B cell (primary cell): Measurements from ENCODE around the gene PTPN14. TPM values are rescaled to one million over a fixed set of nuclear protein-coding genes. Genes with fewer than 3 reads are reported as not detected.

ENCODE experiments used
- ATAC-seq: fragments of 200-7000 bp; cut with Tn5 transposase; one replicate; pipeline ENCODE4 v1.10.0; 2021; ENCODE audit warnings: low read depth, mild to moderate bottlenecking, moderate number of reproducible peaks, moderate library complexity
- CTCF ChIA-PET: fragments of 350-600 bp; sonication (Branson Sonifier 250); formaldehyde crosslinking; loops from one replicate; lab custom pipeline; 2021; ENCODE audit warnings: antibody characterized with exemption, inconsistent platforms; lab: Charles Lee
- POLR2A ChIA-PET: fragments of 350-600 bp; sonication (Branson Sonifier 250); formaldehyde crosslinking; loops from one replicate; lab custom pipeline; 2021; ENCODE audit warnings: antibody characterized with exemption; lab: Charles Lee
- DNase-seq: peaks from one replicate; pipeline ENCODE4 v3.0.0; 2013
- H2AFZ ChIP-seq: 2 replicates; pipeline ENCODE4 v1.6.1; 2012; ENCODE audit warnings: mild to moderate bottlenecking, low read depth, low read length; ENCODE audit not compliant: insufficient read depth, poor library complexity, severe bottlenecking
- H3K27ac ChIP-seq, 2 donors: 1 replicate in 1 of 2; 2 replicates in 1 of 2; pipeline ENCODE4 v1.5.1; 2012 to 2013; ENCODE audit warnings: low read length in 2 of 2, mild to moderate bottlenecking in 2 of 2, moderate library complexity in 1 of 2
- H3K27me3 ChIP-seq, 4 experiments: fragments of 200-600 bp in 1 of 4; sonication (generic) in 1 of 4; replicated peaks in 1 of 4; 1 replicate in 2 of 4; 2 replicates in 2 of 4; pipeline versions ENCODE4 v1.6.1 to v1.7.0; 2013 to 2016; ENCODE audit warnings: low read length in 3 of 4, mild to moderate bottlenecking in 2 of 4, mixed read lengths in 1 of 4, moderate library complexity in 1 of 4; ENCODE audit not compliant: insufficient read depth in 4 of 4, control insufficient read depth in 3 of 4; ENCODE audit errors: control extremely low read depth in 1 of 4
- H3K36me3 ChIP-seq, 2 experiments: replicated peaks in 1 of 2; 1 replicate in 1 of 2; 2 replicates in 1 of 2; pipeline versions ENCODE4 v1.6.1 to v1.7.1; 2013; ENCODE audit warnings: low read length in 1 of 2; ENCODE audit not compliant: insufficient read depth in 2 of 2, control insufficient read depth in 1 of 2; ENCODE audit errors: control extremely low read depth in 1 of 2, extremely low read depth in 1 of 2
- H3K4me1 ChIP-seq, 2 donors: fragments of 200-600 bp in 1 of 2; sonication (generic) in 1 of 2; 1 replicate in 1 of 2; 2 replicates in 1 of 2; pipeline versions ENCODE4 v1.5.1 to v1.6.1; 2013 to 2017; ENCODE audit warnings: low read length in 2 of 2; ENCODE audit not compliant: control insufficient read depth in 2 of 2, insufficient read depth in 2 of 2
- H3K4me2 ChIP-seq: replicated peaks from 2 replicates; pipeline ENCODE3; 2012; ENCODE audit warnings: mild to moderate bottlenecking, low read depth, low read length; ENCODE audit not compliant: poor library complexity, severe bottlenecking
- H3K4me3 ChIP-seq, 5 experiments: fragments of 200-600 bp in 1 of 5; sonication (generic) in 1 of 5; 1 replicate in 3 of 5; 2 replicates in 2 of 5; pipeline versions ENCODE4 v1.5.1 to v1.7.0; 2011 to 2016; ENCODE audit warnings: low read length in 4 of 5, mild to moderate bottlenecking in 4 of 5, low read depth in 2 of 5, control low read depth in 1 of 5, moderate library complexity in 1 of 5; ENCODE audit not compliant: insufficient read depth in 1 of 5; ENCODE audit errors: control extremely low read depth in 1 of 5, extremely low read depth in 1 of 5
- H3K79me2 ChIP-seq: fragments of 200-600 bp; sonication (generic); one replicate; pipeline ENCODE4 v1.6.0; 2016; ENCODE audit warnings: low read length; ENCODE audit not compliant: control insufficient read depth, insufficient read depth
- H3K9ac ChIP-seq: fragments of 200-600 bp; sonication (generic); 2 replicates; pipeline ENCODE4 v1.6.1; 2017; ENCODE audit warnings: mild to moderate bottlenecking, low read length, moderate library complexity
- H3K9me3 ChIP-seq, 3 donors: one replicate each; pipeline versions ENCODE4 v1.6.1 to v1.7.1; 2013; ENCODE audit warnings: low read length in 2 of 3; ENCODE audit not compliant: control insufficient read depth in 2 of 3, insufficient read depth in 1 of 3; ENCODE audit errors: control extremely low read depth in 1 of 3
- H4K20me1 ChIP-seq: 2 replicates; pipeline ENCODE4 v1.6.0; 2012; ENCODE audit warnings: mild to moderate bottlenecking, low read length; ENCODE audit not compliant: insufficient read depth, control insufficient read depth, poor library complexity, severe bottlenecking
- H3K27ac Mint-ChIP-seq: one replicate; pipeline ENCODE4 v1.8.0; 2021; ENCODE audit warnings: mixed read lengths
- H3K27me3 Mint-ChIP-seq: one replicate; pipeline ENCODE4 v1.8.0; 2021; ENCODE audit warnings: mixed read lengths
- H3K4me1 Mint-ChIP-seq: one replicate; pipeline ENCODE4 v1.8.0; 2021; ENCODE audit warnings: mixed read lengths
- H3K4me3 Mint-ChIP-seq: one replicate; pipeline ENCODE4 v1.8.0; 2021; ENCODE audit warnings: mixed read lengths
- H3K9me3 Mint-ChIP-seq: one replicate; pipeline ENCODE4 v1.8.0; 2022; ENCODE audit warnings: mixed read lengths; ENCODE audit not compliant: insufficient read depth
- CTCF ChIP-seq: fragments of 200-600 bp; IDR thresholded peaks from one replicate; pipeline ENCODE4 v1.8.0; 2022; ENCODE audit warnings: antibody characterized with exemption, mild to moderate bottlenecking
- EZH2 ChIP-seq: IDR thresholded peaks from 2 replicates; pipeline ENCODE4 v1.6.1; 2012; ENCODE audit warnings: borderline replicate concordance, low read depth, mild to moderate bottlenecking, moderate library complexity, low read length; ENCODE audit not compliant: insufficient read depth, poor library complexity, severe bottlenecking
- WGBS: methylation state at CpG from one replicate; pipeline ENCODE4 v1.1.5; 2013; ENCODE audit warnings: missing lambda C conversion rate; ENCODE audit not compliant: insufficient coverage; 5-methylcytosine and 5-hydroxymethylcytosine counted together
- intact Hi-C: fragments of 100-400 bp; cut with micrococcal nuclease; formaldehyde crosslinking; loops from one replicate; pipeline ENCODE4 v1.10.0; 2022
- polyA plus RNA-seq: library from polyadenylated mRNA; depleted of rRNA; stranded (reverse); fragments of >200 nt; gene quantifications from 2 replicates; pipeline ENCODE4 v1.2.3, GENCODE V29; 2012
- total RNA-seq, 2 donors: library from RNA; stranded (reverse); fragments of 120-200 nt in 1 of 2; gene quantifications; 1 replicate in 1 of 2; 2 replicates in 1 of 2; pipeline versions ENCODE4 v1.2.3 to v1.2.4, GENCODE V29; 2013 to 2022

PTPN14 gene
- total and polyA plus RNA-seq, 2 donors (not counting 1 experiment from before 2014, with no cell fraction given) = under 0.01 TPM; not detected in 1

GRCh38 chr1:214425101-214425500, 126.3 kb downstream of the PTPN14 start:
- no peak overlapping the region for H3K9ac ChIP-seq
- peaks cover 0 to 2% (median 0%) of the 10 kb centered on the region in 3 donors for H3K9me3 ChIP-seq
- H3K27me3 ChIP-seq = no peaks in the 10 kb centered on the region
- H3K36me3 ChIP-seq = no peaks in the 10 kb centered on the region
- 100% methylated on average over 1 of the region's 2 CpGs for WGBS
- CTCF ChIA-PET = no interaction called here
- no peaks in the 10 kb centered on the region for H4K20me1 ChIP-seq
- POLR2A ChIA-PET = no interaction called here
- no peak overlapping the region for H3K4me3 ChIP-seq
- H3K79me2 ChIP-seq = no peaks in the 10 kb centered on the region
- TF ChIP-seq CTCF (no peak), EZH2 (no peak)
- Mint-ChIP-seq H3K9me3 (no peaks in the 10 kb centered on the region), H3K27ac (no peak overlapping the region), H3K27me3 (peaks cover 18% of the 10 kb centered on the region), H3K4me3 (no peak overlapping the region), H3K4me1 (peaks cover 13% of the 10 kb centered on the region)
- ATAC-seq (no peak), DNase-seq (no peak)
- intact Hi-C loops = no loop called here
- H2AFZ ChIP-seq = no peak overlapping the region
- H3K4me2 ChIP-seq = no peak overlapping the region
- peaks cover 8% of the 10 kb centered on the region in 2 donors for H3K4me1 ChIP-seq
- H3K27ac ChIP-seq = no peak overlapping the region

- Histone ChIP-seq H3K4me2 (no peak overlapping the region), H3K9ac (no peak overlapping the region), H2AFZ (no peak overlapping the region), H4K20me1 (no peaks in the 10 kb centered on the region), H3K27ac (no peak overlapping the region), H3K27me3 (no peaks in the 10 kb centered on the region), H3K4me1 (peaks cover 7% of the 10 kb centered on the region in 2 donors), H3K4me3 (no peak overlapping the region), H3K79me2 (no peaks in the 10 kb centered on the region), H3K36me3 (no peaks in the 10 kb centered on the region), H3K9me3 (peaks cover 0 to 2% (median 0%) of the 10 kb centered on the region in 3 donors)
- intact Hi-C loops = no loop called here
- ChIA-PET CTCF (no interaction called here), POLR2A (no interaction called here)
- ATAC-seq (no peak), DNase-seq (no peak)
- H3K4me3 Mint-ChIP-seq = no peak overlapping the region
- 98% methylated on average over 4 of the region's 5 CpGs for WGBS
- no peak overlapping the region for H3K27ac Mint-ChIP-seq
- no peaks in the 10 kb centered on the region for H3K9me3 Mint-ChIP-seq
- H3K4me1 Mint-ChIP-seq = peaks cover 7% of the 10 kb centered on the region
- no peak for TF ChIP-seq EZH2
- TF ChIP-seq CTCF = no peak
- H3K27me3 Mint-ChIP-seq = peaks cover 21% of the 10 kb centered on the region
Observed at GRCh38 chr1:214423045-214423444, 128.4 kb downstream of the PTPN14 start.
